AG04449 (cell line): ENCODE measurements around the gene UNC50.
A peak's percentile ranks its signal among the peaks of the same experiment; 100 is the strongest.

ENCODE experiments used
- CTCF ChIA-PET: fragments of 350-600 bp; formaldehyde crosslinking; extraction: SDS; loops from one replicate; lab custom pipeline; 2021; ENCODE audit warnings: antibody characterized with exemption; lab: Yijun Ruan, JAX
- POLR2A ChIA-PET: fragments of 400-600, 350-600 bp; formaldehyde crosslinking; extraction: SDS; loops from one replicate; lab custom pipeline; 2020; ENCODE audit warnings: antibody characterized with exemption, inconsistent platforms; lab: Yijun Ruan, JAX
- DNase-seq: peaks from one replicate; pipeline ENCODE4 v3.0.0-alpha.2; 2010; ENCODE audit warnings: low read depth, low spot score
- H3K4me3 ChIP-seq: 2 replicates; pipeline ENCODE4 v1.5.1; 2011; ENCODE audit warnings: low read depth, mild to moderate bottlenecking, control low read depth, low read length
- CTCF ChIP-seq: IDR thresholded peaks from one replicate; pipeline ENCODE4 v1.5.1; 2011; ENCODE audit warnings: mild to moderate bottlenecking, moderate library complexity, low read length, control low read depth, inconsistent platforms; ENCODE audit not compliant: insufficient read depth; ENCODE audit errors: missing control alignments

UNC50 gene

GRCh38 chr2:98601532-98602132 is 6.8 kb upstream of the UNC50 start:
- ChIA-PET POLR2A (no interaction called here), CTCF (interaction anchor here (0.6 to 2.1 kb wide), 9 partner anchors 11 to 191 kb away, joined by 3 to 21 read pairs (median 4); no protein-coding TSS in a partner anchor)
- no peak for DNase-seq

GRCh38 chr2:98604547-98604946 is 3.8 kb upstream of the UNC50 start:
- no peak for DNase-seq
- H3K4me3 ChIP-seq = no peak overlapping the region
- POLR2A ChIA-PET = no interaction called here
- CTCF ChIA-PET = interaction anchor here (0.9 to 1.3 kb wide), 2 partner anchors 191 to 192 kb away, joined by 3 to 4 read pairs; no protein-coding TSS in a partner anchor
- no peak for TF ChIP-seq CTCF

More at GRCh38 chr2:98601532-98602132, 6.8 kb upstream of the UNC50 start:
- peak; percentile 76 for TF ChIP-seq CTCF
- H3K4me3 ChIP-seq = no peak overlapping the region

GRCh38 chr2:98605076-98605475 is 3.3 kb upstream of the UNC50 start:
- ChIA-PET POLR2A (no interaction called here), CTCF (interaction anchor here (0.9 kb wide), 1 partner anchor 192 kb away, joined by 3 read pairs; no protein-coding TSS in a partner anchor)
- H3K4me3 ChIP-seq = no peak overlapping the region
- no peak for TF ChIP-seq CTCF
- DNase-seq = no peak

- H3K4me3 ChIP-seq = no peak overlapping the region
- CTCF ChIA-PET = interaction anchor here (1.0 to 2.5 kb wide), 3 partner anchors 39 to 194 kb away, joined by 3 to 13 read pairs (median 3); no protein-coding TSS in a partner anchor
- no peak for DNase-seq
- POLR2A ChIA-PET = no interaction called here
- TF ChIP-seq CTCF = no peak
These were observed 2.0 kb upstream of the UNC50 start for GRCh38 chr2:98606431-98606830.

- ChIA-PET POLR2A (interaction anchor here (0.5 kb wide), 1 partner anchor 9 kb away, joined by 3 read pairs; no protein-coding TSS in a partner anchor), CTCF (interaction anchor here (1.2 to 2.5 kb wide), 4 partner anchors 9 to 195 kb away, joined by 3 to 13 read pairs (median 4); no protein-coding TSS in a partner anchor)
- TF ChIP-seq CTCF = no peak
- DNase-seq = no peak
- peak overlapping the region; percentile 92 for H3K4me3 ChIP-seq
These were observed 1.3 kb upstream of the UNC50 start for GRCh38 chr2:98607104-98607503.

GRCh38 chr2:98607741-98608115 is 661 bp upstream of the UNC50 start:
- no peak for TF ChIP-seq CTCF
- ChIA-PET POLR2A (interaction anchor here (0.5 kb wide), 2 partner anchors 9 to 231 kb away, joined by 3 read pairs; no protein-coding TSS in a partner anchor), CTCF (interaction anchor here (1.2 to 2.5 kb wide), 3 partner anchors 10 to 195 kb away, joined by 4 to 13 read pairs (median 5); no protein-coding TSS in a partner anchor)

More at GRCh38 chr2:98607741-98608115, 661 bp upstream of the UNC50 start:
- peak overlapping the region; percentile 92 for H3K4me3 ChIP-seq
- DNase-seq = no peak
